Measurements from ENCODE around the gene TET2.

The TET2 gene

GRCh38 chr4:105162123-105162796 lies 15.6 kb downstream of the TET2 start:
- no peak overlapping the region for H3K4me3 ChIP-seq (ENCODE audit: low read depth, low read length)
- TF ChIP-seq CTCF (IDR thresholded peaks at IDR 0.05; ENCODE audit: low read depth, low read length) = no peak

DNA sequence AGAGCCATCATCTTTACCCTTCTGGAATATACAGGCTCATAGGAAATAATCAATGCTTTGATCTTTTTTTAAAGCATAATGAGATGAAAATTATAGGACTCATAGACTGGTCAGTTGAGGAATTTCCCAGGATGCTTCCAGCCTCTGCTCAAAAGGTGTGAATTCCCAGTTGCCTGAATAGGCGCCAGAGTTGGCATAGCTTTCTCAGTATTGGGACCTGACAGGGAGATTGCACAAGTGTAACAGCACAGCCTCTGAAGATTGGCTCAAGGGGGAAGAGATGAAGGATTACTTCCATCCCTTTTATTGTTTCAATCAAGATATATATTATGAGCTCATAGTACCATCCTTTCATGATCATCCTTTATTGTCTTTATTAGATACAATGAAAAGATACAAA lies 17.9 kb downstream of the TET2 start:
- TF ChIP-seq CTCF (IDR thresholded peaks at IDR 0.05; ENCODE audit: low read depth, low read length) = no peak

DNA sequence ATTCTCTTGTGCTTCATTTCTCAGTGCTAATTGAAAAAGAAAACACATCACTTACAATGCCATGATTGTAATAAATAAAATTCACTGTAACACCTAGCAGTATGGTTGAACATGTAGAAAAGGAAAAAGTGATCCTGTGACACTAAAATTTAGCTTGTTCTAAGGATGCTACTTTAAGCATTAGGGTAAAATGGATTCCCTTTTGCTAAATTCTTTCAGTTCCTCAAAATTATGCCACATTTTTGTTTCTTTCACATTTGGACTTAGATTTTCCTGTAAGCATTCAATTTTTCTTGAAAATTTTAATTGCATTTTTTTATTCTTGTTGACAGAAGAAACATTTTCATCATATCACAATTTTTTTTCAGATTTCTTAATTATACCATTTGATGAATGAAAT lies 19.4 kb downstream of the TET2 start:
- no peak for TF ChIP-seq CTCF (IDR thresholded peaks at IDR 0.05; ENCODE audit: low read depth, low read length)

More for the DNA sequence above, 17.9 kb downstream of the TET2 start:
- no peak overlapping the region for H3K4me3 ChIP-seq (ENCODE audit: low read depth, low read length)

DNA sequence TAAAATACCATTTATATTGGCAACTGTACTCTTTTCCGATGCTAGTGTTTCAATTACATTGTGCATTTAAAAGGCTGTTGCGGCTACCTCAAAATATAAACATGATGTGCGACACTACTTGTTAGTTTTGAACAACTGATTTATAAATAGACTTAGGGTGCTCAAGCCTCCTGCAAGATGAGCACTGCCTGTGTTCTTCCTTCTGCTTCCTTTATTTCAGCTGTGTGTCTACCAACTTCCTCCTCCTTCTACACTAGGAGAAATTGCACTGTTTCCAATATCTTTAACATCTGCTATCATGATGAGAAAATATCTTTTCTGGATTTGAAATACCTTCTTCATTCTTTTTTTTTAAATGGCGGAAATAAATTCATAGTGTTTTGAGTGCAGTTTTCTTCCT lies 24.0 kb downstream of the TET2 start:
- TF ChIP-seq CTCF (IDR thresholded peaks at IDR 0.05; ENCODE audit: low read depth, low read length) = no peak
- H3K4me3 ChIP-seq (ENCODE audit: low read depth, low read length) = no peak overlapping the region

More for the DNA sequence above, 19.4 kb downstream of the TET2 start:
- H3K4me3 ChIP-seq (ENCODE audit: low read depth, low read length) = no peak overlapping the region

- TF ChIP-seq CTCF (IDR thresholded peaks at IDR 0.05; ENCODE audit: low read depth, low read length) = no peak
Measured at GRCh38 chr4:105171912-105172311, 25.2 kb downstream of the TET2 start.

GRCh38 chr4:105174098-105174497 lies 27.4 kb downstream of the TET2 start:
- no peak overlapping the region for H3K4me3 ChIP-seq (ENCODE audit: low read depth, low read length)
- no peak for TF ChIP-seq CTCF (IDR thresholded peaks at IDR 0.05; ENCODE audit: low read depth, low read length)

More at GRCh38 chr4:105171912-105172311, 25.2 kb downstream of the TET2 start:
- H3K4me3 ChIP-seq (ENCODE audit: low read depth, low read length) = no peak overlapping the region

- TF ChIP-seq CTCF (IDR thresholded peaks at IDR 0.05; ENCODE audit: low read depth, low read length) = no peak
- no peak overlapping the region for H3K4me3 ChIP-seq (ENCODE audit: low read depth, low read length)
Measured at GRCh38 chr4:105179539-105180401, 33.1 kb downstream of the TET2 start.
